ENCODE measurements around the gene AUNIP. TPM values are rescaled to one million over a fixed set of nuclear protein-coding genes. Genes with fewer than 3 reads are reported as not detected.

AUNIP gene
- polyA plus RNA-seq, 1 of the 3 experiments (the other 2 are of a cell fraction): 1.9 TPM

DNA sequence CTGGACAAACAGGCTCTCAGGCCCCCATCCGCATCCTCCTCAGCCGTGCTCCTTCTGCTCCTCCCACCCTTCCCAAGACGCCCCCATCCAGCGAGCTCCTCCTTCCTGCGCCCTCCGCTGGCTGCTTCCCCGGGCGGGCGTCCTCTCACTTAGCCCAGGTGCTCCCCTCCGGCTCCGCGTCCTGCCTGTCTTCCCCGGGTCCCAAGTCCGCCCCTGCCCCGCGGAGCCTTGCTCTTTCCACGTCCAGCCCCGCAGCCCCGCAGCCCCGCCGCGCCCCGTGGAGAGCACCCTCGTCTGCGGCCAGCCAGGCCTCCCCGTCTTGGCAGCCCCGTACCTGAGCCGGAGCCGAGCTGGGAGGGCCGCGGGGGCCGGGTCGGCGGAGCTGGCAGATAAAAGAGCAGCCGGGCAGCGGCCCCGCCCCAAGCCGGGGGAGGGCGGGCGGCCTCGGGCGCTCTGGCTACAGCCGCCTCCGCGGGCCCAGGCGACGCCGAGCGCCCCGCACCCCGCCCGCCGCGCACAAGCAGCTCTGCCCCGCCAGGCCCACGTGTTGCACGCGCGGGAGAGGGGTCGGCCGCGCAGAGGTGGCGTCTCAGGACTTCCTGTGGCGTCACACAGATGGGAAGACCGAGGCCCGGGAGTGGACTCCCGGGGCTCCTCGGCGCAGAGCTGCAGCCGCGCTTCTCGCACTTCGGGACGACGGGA is 16.0 kb upstream of the AUNIP start, which contains the start of gene PAQR7:
Gene PAQR7 (minus strand): TSS at position 555 of the 702 bp plus-strand sequence. CDS start 11,869 bp downstream, outside the sequence.
- 1% methylated on average over 15 of the region's 75 CpGs for WGBS (ENCODE audit: low lambda C conversion rate)
- Histone ChIP-seq H2AFZ (ENCODE audit: low read depth) (peak within 1 kb of the TSS; percentile 68; the same call in 1 of the 2 replicates), H3K4me2 (peak within 1 kb of the TSS; percentile 84), H4K20me1 (ENCODE audit: insufficient read depth) (no peaks in the 10 kb centered on the region), H3K9me3 (no peaks in the 10 kb centered on the region), H3K4me3 (ENCODE audit: low read depth in 2 of 2, low read length in 1 of 2) (peak within 1 kb of the TSS; percentile 62 to 66), H3K36me3 (replicated peaks in 1 of 2; ENCODE audit: control insufficient read depth in 1 of 2, insufficient read depth in 2 of 2, low read length in 1 of 2) (no peaks in the 10 kb centered on the region), H3K9me2 (no peaks in the 10 kb centered on the region), H3K27ac (ENCODE audit: low read depth in 2 of 2, low read length in 1 of 2) (peak within 1 kb of the TSS; percentile 8 to 48; a peak in 2 of 4 replicates), H3K9ac (peak within 1 kb of the TSS; percentile 65), H3K79me2 (ENCODE audit: insufficient read depth) (peaks cover 13% of the 10 kb centered on the region), H3F3A (replicated peaks; ENCODE audit: insufficient read depth) (peaks cover 16% of the 10 kb centered on the region), H3K4me1 (ENCODE audit: control insufficient read depth in 1 of 2, insufficient read depth in 2 of 2, low read depth in 1 of 2, low read length in 1 of 2) (peaks cover 0 to 23% of the 10 kb centered on the region in 2 experiments; a peak in 1 of 4 replicates), H3K27me3 (ENCODE audit: insufficient read depth) (no peaks in the 10 kb centered on the region)
- peak; percentile 92 for DNase-seq
- CTCF ChIA-PET: interaction anchor here (0.9 to 3.1 kb wide), 10 partner anchors 15 to 267 kb away, joined by 3 to 14 read pairs (median 4); partner anchors contain the start of genes PAFAH2 and SELENON
- TF ChIP-seq, protein P1, sequence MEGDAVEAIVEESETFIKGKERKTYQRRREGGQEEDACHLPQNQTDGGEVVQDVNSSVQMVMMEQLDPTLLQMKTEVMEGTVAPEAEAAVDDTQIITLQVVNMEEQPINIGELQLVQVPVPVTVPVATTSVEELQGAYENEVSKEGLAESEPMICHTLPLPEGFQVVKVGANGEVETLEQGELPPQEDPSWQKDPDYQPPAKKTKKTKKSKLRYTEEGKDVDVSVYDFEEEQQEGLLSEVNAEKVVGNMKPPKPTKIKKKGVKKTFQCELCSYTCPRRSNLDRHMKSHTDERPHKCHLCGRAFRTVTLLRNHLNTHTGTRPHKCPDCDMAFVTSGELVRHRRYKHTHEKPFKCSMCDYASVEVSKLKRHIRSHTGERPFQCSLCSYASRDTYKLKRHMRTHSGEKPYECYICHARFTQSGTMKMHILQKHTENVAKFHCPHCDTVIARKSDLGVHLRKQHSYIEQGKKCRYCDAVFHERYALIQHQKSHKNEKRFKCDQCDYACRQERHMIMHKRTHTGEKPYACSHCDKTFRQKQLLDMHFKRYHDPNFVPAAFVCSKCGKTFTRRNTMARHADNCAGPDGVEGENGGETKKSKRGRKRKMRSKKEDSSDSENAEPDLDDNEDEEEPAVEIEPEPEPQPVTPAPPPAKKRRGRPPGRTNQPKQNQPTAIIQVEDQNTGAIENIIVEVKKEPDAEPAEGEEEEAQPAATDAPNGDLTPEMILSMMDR (IDR thresholded peaks at IDR 0.05): 0 out of 2 replicates have a peak, but pooled peaks have one; percentile 11
- peak; percentile 11; the same call in 1 of the 2 replicates for TF ChIP-seq POLR2AphosphoS5 (IDR thresholded peaks at IDR 0.05; ENCODE audit: low read depth, low read length)
- no peak for TF ChIP-seq TCF12 (IDR thresholded peaks at IDR 0.05)
- peak; percentile 55 for TF ChIP-seq TAF1 (IDR thresholded peaks at IDR 0.05; ENCODE audit: borderline replicate concordance, low read depth, low read length)
- peak; percentile 94 for TF ChIP-seq MXI1 (IDR thresholded peaks at IDR 0.05; ENCODE audit: low read depth, low read length)
- TF ChIP-seq NRF1 (IDR thresholded peaks at IDR 0.05; ENCODE audit: low read depth, low read length): peak; percentile 23; the same call in 1 of the 2 replicates
- no peak for TF ChIP-seq RXRA (IDR thresholded peaks at IDR 0.05; ENCODE audit: borderline replicate concordance, low read depth)
- no peak for TF ChIP-seq FOXM1 (IDR thresholded peaks at IDR 0.05; ENCODE audit: low read depth)
- no peak for TF ChIP-seq MEF2A (IDR thresholded peaks at IDR 0.05; ENCODE audit: borderline replicate concordance, low read depth)
- TF ChIP-seq, protein P2, sequence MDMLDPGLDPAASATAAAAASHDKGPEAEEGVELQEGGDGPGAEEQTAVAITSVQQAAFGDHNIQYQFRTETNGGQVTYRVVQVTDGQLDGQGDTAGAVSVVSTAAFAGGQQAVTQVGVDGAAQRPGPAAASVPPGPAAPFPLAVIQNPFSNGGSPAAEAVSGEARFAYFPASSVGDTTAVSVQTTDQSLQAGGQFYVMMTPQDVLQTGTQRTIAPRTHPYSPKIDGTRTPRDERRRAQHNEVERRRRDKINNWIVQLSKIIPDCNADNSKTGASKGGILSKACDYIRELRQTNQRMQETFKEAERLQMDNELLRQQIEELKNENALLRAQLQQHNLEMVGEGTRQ (IDR thresholded peaks at IDR 0.05; ENCODE audit: borderline replicate concordance, low read depth, low read length): 0 out of 2 replicates have a peak, but pooled peaks have one; percentile 18
- TF ChIP-seq, protein P3, sequence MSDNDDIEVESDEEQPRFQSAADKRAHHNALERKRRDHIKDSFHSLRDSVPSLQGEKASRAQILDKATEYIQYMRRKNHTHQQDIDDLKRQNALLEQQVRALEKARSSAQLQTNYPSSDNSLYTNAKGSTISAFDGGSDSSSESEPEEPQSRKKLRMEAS (IDR thresholded peaks at IDR 0.05; ENCODE audit: low read depth): peak; percentile 96
- TF ChIP-seq JUND (IDR thresholded peaks at IDR 0.05): no peak
- TF ChIP-seq, protein P4, sequence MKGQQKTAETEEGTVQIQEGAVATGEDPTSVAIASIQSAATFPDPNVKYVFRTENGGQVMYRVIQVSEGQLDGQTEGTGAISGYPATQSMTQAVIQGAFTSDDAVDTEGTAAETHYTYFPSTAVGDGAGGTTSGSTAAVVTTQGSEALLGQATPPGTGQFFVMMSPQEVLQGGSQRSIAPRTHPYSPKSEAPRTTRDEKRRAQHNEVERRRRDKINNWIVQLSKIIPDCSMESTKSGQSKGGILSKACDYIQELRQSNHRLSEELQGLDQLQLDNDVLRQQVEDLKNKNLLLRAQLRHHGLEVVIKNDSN (IDR thresholded peaks at IDR 0.05; ENCODE audit: borderline replicate concordance, low read depth): peak; percentile 70; the same call in 1 of the 2 replicates
- no peak for TF ChIP-seq RFX5 (IDR thresholded peaks at IDR 0.05; ENCODE audit: low read length)
- peak; percentile 42; the same call in 1 of the 2 replicates for TF ChIP-seq GABPA (IDR thresholded peaks at IDR 0.05; ENCODE audit: low read depth)
- TF ChIP-seq RCOR1 (IDR thresholded peaks at IDR 0.05; ENCODE audit: low read length): no peak
- POLR2A ChIA-PET: interaction anchor here (0.6 to 1.6 kb wide), 9 partner anchors 11 to 147 kb away, joined by 3 to 5 read pairs (median 3); partner anchors contain the start of genes EXTL1, MTFR1L, PAFAH2 and STMN1
